ENCODE measurements around the gene C1QTNF1. TPM values are rescaled to one million over a fixed set of nuclear protein-coding genes. Genes with fewer than 3 reads are reported as not detected.

C1QTNF1 gene
- total and polyA plus RNA-seq, 9 of the 15 experiments (the other 6 are each of a cell fraction or from before 2014, with no cell fraction given): 0.09 TPM; not detected in 8

DNA sequence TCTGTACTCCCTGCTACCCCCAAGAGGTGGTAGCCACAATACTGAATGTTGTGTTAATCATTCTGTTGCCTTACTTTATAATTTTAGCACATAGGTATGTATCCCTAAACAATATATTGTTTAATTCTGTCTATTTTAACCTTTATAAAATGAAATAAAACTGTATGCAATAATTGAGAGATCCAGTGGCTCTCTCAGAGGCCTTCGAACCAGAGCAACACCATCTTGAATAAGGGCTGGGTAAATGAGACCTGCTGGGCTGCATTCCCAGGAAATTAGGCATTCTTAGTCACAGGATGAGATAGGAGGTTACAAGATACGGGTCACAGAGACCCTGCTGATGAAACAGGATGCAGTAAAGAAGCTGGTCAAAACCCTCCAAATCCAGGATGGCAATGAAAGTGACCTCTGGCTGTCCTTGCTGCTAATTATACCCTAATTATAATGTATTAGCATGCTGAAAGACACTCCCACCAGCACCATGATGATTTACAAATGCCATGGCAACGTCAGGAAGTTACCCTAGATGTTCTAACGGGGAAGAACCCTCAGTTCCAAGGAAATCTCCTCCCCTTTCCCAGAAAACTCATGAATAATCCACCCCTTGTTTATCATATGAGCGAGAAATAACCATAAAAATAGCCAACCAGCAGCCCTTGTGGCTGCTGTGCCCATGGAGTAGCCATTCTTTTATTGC, 12.4 kb upstream of the C1QTNF1 start:
- Histone ChIP-seq H2AFZ (ENCODE audit: low read depth, low read length) (peak overlapping the region; percentile 51), H3K4me1 (replicated peaks in 1 of 2; ENCODE audit: control insufficient read depth in 2 of 2, insufficient read depth in 2 of 2, low read length in 2 of 2) (peaks cover 23 to 25% of the 10 kb centered on the region in 2 experiments), H3K79me2 (ENCODE audit: control insufficient read depth, insufficient read depth, low read length) (peaks cover 30% of the 10 kb centered on the region), H3K9me1 (ENCODE audit: control insufficient read depth, insufficient read depth, low read length) (peaks cover 3% of the 10 kb centered on the region), H3K9ac (ENCODE audit: insufficient read depth in 1 of 2, low read depth in 2 of 2, low read length in 2 of 2) (no peak overlapping the region), H3K27me3 (ENCODE audit: control insufficient read depth in 2 of 2, insufficient read depth in 2 of 2, low read length in 2 of 2) (no peaks in the 10 kb centered on the region), H3K27ac (ENCODE audit: extremely low read depth, low read depth, low read length) (no peak overlapping the region), H3K36me3 (ENCODE audit: control insufficient read depth, insufficient read depth, low read length) (peaks cover 11% of the 10 kb centered on the region; the same call in 2 of the 3 replicates), H3K9me3 (replicated peaks; ENCODE audit: control insufficient read depth, insufficient read depth, low read depth, low read length) (no peaks in the 10 kb centered on the region), H3K4me2 (ENCODE audit: insufficient read depth, low read length) (no peak overlapping the region; the same call in 1 of the 2 replicates), H3K4me3 (no peak overlapping the region), H4K20me1 (replicated peaks; ENCODE audit: control insufficient read depth, insufficient read depth, low read length) (peaks cover 2% of the 10 kb centered on the region; the same call in 1 of the 2 replicates)
- DNase-seq (ENCODE audit: extremely low read depth in 1 of 4, low spot score in 3 of 4) (peak in 1 of 4 experiments; percentile 42), FAIRE-seq (no peak), ATAC-seq (no peak; the same call in 2 of the 3 replicates)
- POLR2A ChIA-PET: no interaction called here
- 9% methylated on average over 5 of the region's 5 CpGs for WGBS (ENCODE audit: insufficient coverage, low coverage, missing lambda C conversion rate)
- CTCF ChIA-PET (ENCODE audit: low intra/inter-chr PET ratio): no interaction called here
- BruUV-seq (replicated peaks): no TSS peak
- intact Hi-C loops (cut with micrococcal nuclease): no loop called here
- in situ Hi-C loops (cut with MboI): no loop called here
- TF ChIP-seq RBM39 (optimal IDR thresholded peaks at IDR 0.05; ENCODE audit: low read depth, low read length): no peak
- TF ChIP-seq ZNF583 (CRISPR knock-in tag; IDR thresholded peaks at IDR 0.05): peak; percentile 97
- peak; percentile 97 for TF ChIP-seq PYGO2 (tag; IDR thresholded peaks at IDR 0.05)
- no peak for TF ChIP-seq CSDE1 (IDR thresholded peaks at IDR 0.05)
- no peak for TF ChIP-seq FOS (IDR thresholded peaks at IDR 0.05; ENCODE audit: extremely low read depth, insufficient read length)
- TF ChIP-seq POLR2AphosphoS5 (IDR thresholded peaks at IDR 0.05; ENCODE audit: control insufficient read depth, insufficient read depth, low read depth, low read length): no peak
- peak in 1 of 2 experiments; percentile 30; a peak in 1 of 4 replicates for TF ChIP-seq RAD21 (CRISPR knock-in tag; conservative IDR thresholded peaks at IDR 0.05 in 1 of 2, IDR thresholded peaks at IDR 0.05 in 1 of 2)
- TF ChIP-seq HMBOX1 (IDR thresholded peaks at IDR 0.05): no peak
- TF ChIP-seq SIN3A (IDR thresholded peaks at IDR 0.05; ENCODE audit: borderline replicate concordance in 2 of 2, control insufficient read depth in 1 of 2, low read depth in 2 of 2, low read length in 2 of 2): no peak
- TF ChIP-seq TRIM28 (IDR thresholded peaks at IDR 0.05): no peak
- TF ChIP-seq, protein P1, sequence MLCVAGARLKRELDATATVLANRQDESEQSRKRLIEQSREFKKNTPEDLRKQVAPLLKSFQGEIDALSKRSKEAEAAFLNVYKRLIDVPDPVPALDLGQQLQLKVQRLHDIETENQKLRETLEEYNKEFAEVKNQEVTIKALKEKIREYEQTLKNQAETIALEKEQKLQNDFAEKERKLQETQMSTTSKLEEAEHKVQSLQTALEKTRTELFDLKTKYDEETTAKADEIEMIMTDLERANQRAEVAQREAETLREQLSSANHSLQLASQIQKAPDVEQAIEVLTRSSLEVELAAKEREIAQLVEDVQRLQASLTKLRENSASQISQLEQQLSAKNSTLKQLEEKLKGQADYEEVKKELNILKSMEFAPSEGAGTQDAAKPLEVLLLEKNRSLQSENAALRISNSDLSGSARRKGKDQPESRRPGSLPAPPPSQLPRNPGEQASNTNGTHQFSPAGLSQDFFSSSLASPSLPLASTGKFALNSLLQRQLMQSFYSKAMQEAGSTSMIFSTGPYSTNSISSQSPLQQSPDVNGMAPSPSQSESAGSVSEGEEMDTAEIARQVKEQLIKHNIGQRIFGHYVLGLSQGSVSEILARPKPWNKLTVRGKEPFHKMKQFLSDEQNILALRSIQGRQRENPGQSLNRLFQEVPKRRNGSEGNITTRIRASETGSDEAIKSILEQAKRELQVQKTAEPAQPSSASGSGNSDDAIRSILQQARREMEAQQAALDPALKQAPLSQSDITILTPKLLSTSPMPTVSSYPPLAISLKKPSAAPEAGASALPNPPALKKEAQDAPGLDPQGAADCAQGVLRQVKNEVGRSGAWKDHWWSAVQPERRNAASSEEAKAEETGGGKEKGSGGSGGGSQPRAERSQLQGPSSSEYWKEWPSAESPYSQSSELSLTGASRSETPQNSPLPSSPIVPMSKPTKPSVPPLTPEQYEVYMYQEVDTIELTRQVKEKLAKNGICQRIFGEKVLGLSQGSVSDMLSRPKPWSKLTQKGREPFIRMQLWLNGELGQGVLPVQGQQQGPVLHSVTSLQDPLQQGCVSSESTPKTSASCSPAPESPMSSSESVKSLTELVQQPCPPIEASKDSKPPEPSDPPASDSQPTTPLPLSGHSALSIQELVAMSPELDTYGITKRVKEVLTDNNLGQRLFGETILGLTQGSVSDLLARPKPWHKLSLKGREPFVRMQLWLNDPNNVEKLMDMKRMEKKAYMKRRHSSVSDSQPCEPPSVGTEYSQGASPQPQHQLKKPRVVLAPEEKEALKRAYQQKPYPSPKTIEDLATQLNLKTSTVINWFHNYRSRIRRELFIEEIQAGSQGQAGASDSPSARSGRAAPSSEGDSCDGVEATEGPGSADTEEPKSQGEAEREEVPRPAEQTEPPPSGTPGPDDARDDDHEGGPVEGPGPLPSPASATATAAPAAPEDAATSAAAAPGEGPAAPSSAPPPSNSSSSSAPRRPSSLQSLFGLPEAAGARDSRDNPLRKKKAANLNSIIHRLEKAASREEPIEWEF (CRISPR knock-in tag; IDR thresholded peaks at IDR 0.05): peak; percentile 96
- TF ChIP-seq BCL6 (CRISPR knock-in tag; IDR thresholded peaks at IDR 0.05): peak; percentile 98
- peak; percentile 62; the same call in 1 of the 2 replicates for TF ChIP-seq ZNF507 (tag; conservative IDR thresholded peaks at IDR 0.05)
- TF ChIP-seq SLC30A9 (CRISPR knock-in tag; IDR thresholded peaks at IDR 0.05): peak; percentile 70; the same call in 1 of the 2 replicates

Data from K562 (cell line).